H1 (cell line): ENCODE data around the gene TRPV6. TPM values are rescaled to one million over a fixed set of nuclear protein-coding genes. Genes with fewer than 3 reads are reported as not detected.
A peak's percentile ranks its signal among the peaks of the same experiment; 100 is the strongest.

Experiments used
- CTCF ChIA-PET: fragments of 300-600 bp; sonication (Branson Sonifier 250); formaldehyde crosslinking; loops from one replicate; lab custom pipeline; 2021; ENCODE audit not compliant: partially characterized antibody; lab: Charles Lee
- POLR2A ChIA-PET: fragments of 300-600 bp; sonication (Branson Sonifier 250); formaldehyde crosslinking; loops from one replicate; lab custom pipeline; 2021; ENCODE audit warnings: inconsistent platforms; ENCODE audit not compliant: partially characterized antibody; lab: Charles Lee
- DNase-seq, 2 experiments: peaks; one replicate each; pipeline versions ENCODE4 v3.0.0 to v3.0.0-alpha.2; 2010 to 2022; ENCODE audit warnings: low spot score in 2 of 2, low read depth in 1 of 2, mixed read lengths in 1 of 2
- FAIRE-seq: peaks from 2 replicates; lab custom pipeline; 2011; peaks lifted over from hg19 to GRCh38; lab: Jason Lieb, UNC
- H2AFZ ChIP-seq: 2 replicates; pipeline ENCODE4 v1.8.1; 2012; ENCODE audit warnings: low read length, inconsistent platforms
- H2AK5ac ChIP-seq: 2 replicates; pipeline ENCODE4 v1.6.1; 2013; ENCODE audit warnings: low read depth, low read length
- H2BK120ac ChIP-seq: replicated peaks from 2 replicates; pipeline ENCODE3; 2013; ENCODE audit warnings: low read depth, low read length, inconsistent platforms
- H2BK12ac ChIP-seq: 2 replicates; pipeline ENCODE4 v1.6.1; 2013; ENCODE audit warnings: low read depth, low read length
- H2BK15ac ChIP-seq: 2 replicates; pipeline ENCODE4 v1.6.1; 2013; ENCODE audit warnings: low read length
- H2BK20ac ChIP-seq: 2 replicates; pipeline ENCODE4 v1.6.1; 2013; ENCODE audit warnings: low read length
- H2BK5ac ChIP-seq: 2 replicates; pipeline ENCODE4 v1.6.1; 2013; ENCODE audit warnings: low read depth, low read length
- H3K14ac ChIP-seq: 2 replicates; pipeline ENCODE4 v1.6.1; 2013; ENCODE audit warnings: inconsistent platforms; ENCODE audit not compliant: insufficient read length
- H3K18ac ChIP-seq: 2 replicates; pipeline ENCODE4 v1.6.1; 2013; ENCODE audit warnings: low read length; ENCODE audit errors: extremely low read depth
- H3K23ac ChIP-seq: 2 replicates; pipeline ENCODE4 v1.6.1; 2013; ENCODE audit warnings: inconsistent platforms; ENCODE audit not compliant: insufficient read length
- H3K23me2 ChIP-seq: 2 replicates; pipeline ENCODE4 v1.6.1; 2013; ENCODE audit warnings: low read depth, low read length
- H3K27ac ChIP-seq: 2 replicates; pipeline ENCODE4 v1.6.1; 2011; ENCODE audit warnings: low read depth, low read length, inconsistent platforms
- H3K27me3 ChIP-seq, 4 experiments: replicated peaks in 1 of 4; 1 replicate in 1 of 4; 2 replicates in 3 of 4; pipeline versions ENCODE4 v1.6.1 to v1.8.1; 2011 to 2013; ENCODE audit warnings: low read length in 3 of 4, mild to moderate bottlenecking in 3 of 4, inconsistent platforms in 2 of 4, mixed read lengths in 2 of 4, moderate library complexity in 1 of 4; ENCODE audit not compliant: control insufficient read depth in 3 of 4, insufficient read depth in 3 of 4; ENCODE audit errors: extremely low read depth in 1 of 4
- H3K36me3 ChIP-seq, 4 experiments: 2 replicates each; pipeline versions ENCODE4 v1.6.1 to v1.8.1; 2011 to 2013; ENCODE audit warnings: mild to moderate bottlenecking in 4 of 4, low read length in 3 of 4, moderate library complexity in 2 of 4, control low read depth in 1 of 4, inconsistent platforms in 1 of 4; ENCODE audit not compliant: insufficient read depth in 4 of 4, control insufficient read depth in 2 of 4
- H3K4ac ChIP-seq: replicated peaks from 2 replicates; pipeline ENCODE3; 2013; ENCODE audit warnings: low read length, low read depth, mixed read lengths, inconsistent platforms; ENCODE audit not compliant: insufficient read length
- H3K4me1 ChIP-seq, 4 experiments: replicated peaks in 1 of 4; 1 replicate in 1 of 4; 2 replicates in 3 of 4; pipeline versions ENCODE4 v1.6.1 to v1.8.1; 2011 to 2013; ENCODE audit warnings: low read length in 3 of 4, inconsistent platforms in 2 of 4, mixed read lengths in 1 of 4; ENCODE audit not compliant: insufficient read depth in 4 of 4, control insufficient read depth in 3 of 4
- H3K4me2 ChIP-seq, 2 experiments: 2 replicates each; pipeline versions ENCODE4 v1.6.1 to v1.8.1; 2011 to 2013; ENCODE audit warnings: low read depth in 2 of 2, low read length in 2 of 2, control low read depth in 1 of 2, inconsistent platforms in 1 of 2, mild to moderate bottlenecking in 1 of 2; ENCODE audit not compliant: insufficient read depth in 1 of 2
- H3K4me3 ChIP-seq, 4 experiments: fragments of 200-600, 300-600 bp in 1 of 4; sonication (generic), shearing (Covaris generic), sonication (Bioruptor Twin) in 1 of 4; 2 replicates each; pipeline versions ENCODE4 v1.5.1 to v1.8.1; 2011 to 2016; ENCODE audit warnings: low read length in 4 of 4, low read depth in 3 of 4, control low read depth in 2 of 4, inconsistent platforms in 2 of 4, mild to moderate bottlenecking in 2 of 4, mixed read lengths in 1 of 4, moderate library complexity in 1 of 4; ENCODE audit not compliant: insufficient read depth in 2 of 4; ENCODE audit errors: extremely low read depth in 1 of 4
- H3K56ac ChIP-seq: replicated peaks from 2 replicates; pipeline ENCODE3; 2013; ENCODE audit warnings: low read depth, mild to moderate bottlenecking, mixed read lengths, low read length, inconsistent platforms; ENCODE audit not compliant: insufficient read length
- H3K79me1 ChIP-seq: 2 replicates; pipeline ENCODE4 v1.6.1; 2013; ENCODE audit warnings: low read depth, low read length, control low read depth
- H3K79me2 ChIP-seq, 2 experiments: 2 replicates each; pipeline versions ENCODE4 v1.6.1 to v1.8.1; 2012 to 2013; ENCODE audit warnings: low read length in 2 of 2, mild to moderate bottlenecking in 2 of 2, inconsistent platforms in 1 of 2; ENCODE audit not compliant: insufficient read depth in 2 of 2, control insufficient read depth in 1 of 2
- H3K9ac ChIP-seq, 4 experiments: replicated peaks in 1 of 4; 1 replicate in 1 of 4; 2 replicates in 3 of 4; pipeline versions ENCODE4 v1.6.1 to v1.8.1; 2011 to 2013; ENCODE audit warnings: low read depth in 3 of 4, low read length in 3 of 4, control low read depth in 2 of 4, mild to moderate bottlenecking in 2 of 4, moderate library complexity in 2 of 4, inconsistent platforms in 1 of 4; ENCODE audit errors: extremely low read depth in 1 of 4
- H3K9me3 ChIP-seq, 2 experiments: 2 replicates each; pipeline versions ENCODE4 v1.6.1 to v1.8.1; 2012 to 2013; ENCODE audit warnings: mild to moderate bottlenecking in 2 of 2, moderate library complexity in 2 of 2, control low read depth in 1 of 2, inconsistent platforms in 1 of 2, low read depth in 1 of 2, low read length in 1 of 2, mixed read lengths in 1 of 2; ENCODE audit not compliant: insufficient read depth in 2 of 2
- H4K20me1 ChIP-seq, 2 experiments: replicated peaks in 1 of 2; 2 replicates each; pipeline versions ENCODE3 to v1.8.1; 2011 to 2013; ENCODE audit warnings: inconsistent platforms in 2 of 2, low read length in 2 of 2, mild to moderate bottlenecking in 1 of 2; ENCODE audit not compliant: insufficient read depth in 2 of 2, control insufficient read depth in 1 of 2
- H4K5ac ChIP-seq: 2 replicates; pipeline ENCODE4 v1.6.1; 2013; ENCODE audit warnings: low read length, low read depth, mixed read lengths, inconsistent platforms; ENCODE audit not compliant: insufficient read length
- H4K8ac ChIP-seq: 2 replicates; pipeline ENCODE4 v1.8.0; 2013; ENCODE audit warnings: mild to moderate bottlenecking, moderate library complexity, low read length, inconsistent platforms; ENCODE audit not compliant: insufficient read depth; ENCODE audit errors: extremely low read depth
- H4K91ac ChIP-seq: replicated peaks from 2 replicates; pipeline ENCODE3; 2013; ENCODE audit warnings: low read length, mixed read lengths, inconsistent platforms; ENCODE audit not compliant: insufficient read length
- CTBP2 ChIP-seq: IDR thresholded peaks from 2 replicates; pipeline ENCODE4 v1.7.0; 2011; ENCODE audit warnings: borderline replicate concordance, mild to moderate bottlenecking, moderate library complexity, mixed read lengths, low read length; ENCODE audit not compliant: insufficient read depth, insufficient read length
- FOSL1 ChIP-seq: IDR thresholded peaks from 2 replicates; pipeline ENCODE4 v1.6.1; 2011; ENCODE audit warnings: mild to moderate bottlenecking, low read depth, low read length, moderate library complexity; ENCODE audit not compliant: insufficient read depth
- RXRA ChIP-seq: IDR thresholded peaks from 2 replicates; pipeline ENCODE4 v1.6.1; 2011; ENCODE audit warnings: low read depth, mild to moderate bottlenecking, low read length, moderate library complexity; ENCODE audit not compliant: insufficient read depth
- WGBS, 2 experiments: shearing (Covaris generic) in 1 of 2; methylation state at CpG; one replicate each; pipeline versions ENCODE4 v1.1.6 to v1.1.7; 2013 to 2015; ENCODE audit warnings: low lambda C conversion rate in 2 of 2, mixed read lengths in 2 of 2, inconsistent platforms in 1 of 2, low coverage in 1 of 2, missing lambda C conversion rate in 1 of 2; ENCODE audit not compliant: insufficient replicate concordance in 2 of 2, insufficient coverage in 1 of 2, insufficient read length in 1 of 2; ENCODE audit errors: extremely low coverage in 1 of 2, missing lambda C conversion rate in 1 of 2; 5-methylcytosine and 5-hydroxymethylcytosine counted together
- polyA plus RNA-seq, 7 experiments: library from polyadenylated mRNA; depleted of rRNA in 3 of 7; stranded (reverse) in 5 of 7; unstranded in 2 of 7; fragments of >200 nt in 5 of 7; fragments of 200-250 nt in 2 of 7; gene quantifications; 1 replicate in 5 of 7; 2 replicates in 1 of 7; 4 replicates in 1 of 7; pipeline versions ENCODE4 v1.2.1 to v1.2.3, GENCODE V29; 2011 to 2013; ENCODE audit warnings: missing spikeins in 2 of 7, mixed read lengths in 2 of 7
- total RNA-seq: library from RNA; stranded (reverse); fragmentation: NEBNext Ultra II Directional; extraction: Animal tissue kit (Norgen Biotek cat#: 25700); gene quantifications from 2 replicates; pipeline ENCODE4 v1.2.1, GENCODE V29; 2021

The TRPV6 gene
- total and polyA plus RNA-seq, 2 of the 8 experiments (the other 6 are each of a cell fraction or from before 2014, with no cell fraction given): 0.52 to 1.1 TPM

DNA sequence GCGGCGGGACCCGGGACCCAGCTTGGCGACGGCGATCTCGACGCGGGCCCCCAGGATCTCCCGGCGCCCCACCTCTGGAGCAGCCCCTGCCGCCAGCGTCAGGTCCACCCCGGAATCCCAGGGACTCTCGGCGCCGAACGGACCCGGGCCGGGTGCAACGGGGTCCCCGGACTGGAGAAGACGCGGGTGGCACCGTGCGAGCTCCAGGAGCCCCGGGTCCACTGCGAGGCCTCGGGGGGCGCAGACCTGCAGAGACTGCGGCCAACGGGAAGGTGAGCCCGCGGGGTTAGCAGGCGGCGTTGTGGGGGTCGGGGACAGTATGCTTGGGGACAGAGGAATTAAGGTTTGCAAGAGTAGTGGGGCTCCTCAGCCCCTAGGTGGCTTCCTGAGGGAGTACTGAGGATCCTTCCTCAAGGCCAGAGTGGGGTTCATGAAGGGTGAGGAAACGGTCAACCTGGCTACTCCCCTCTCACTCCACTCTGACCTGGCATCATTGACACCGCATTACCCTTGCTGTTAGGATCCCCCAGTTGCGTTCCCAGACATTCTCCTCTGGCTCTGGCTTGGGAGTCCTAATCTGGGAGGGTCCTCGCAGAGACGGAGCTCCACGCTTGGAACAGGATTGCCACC is 30.3 kb downstream of the TRPV6 start:
- H3K79me1 ChIP-seq: no peaks in the 10 kb centered on the region
- H4K91ac ChIP-seq: no peak overlapping the region
- H4K20me1 ChIP-seq: peaks cover 0 to 3% of the 10 kb centered on the region in 2 experiments
- no peak overlapping the region for H4K8ac ChIP-seq
- no peak overlapping the region for H3K23ac ChIP-seq
- H3K9me3 ChIP-seq: no peaks in the 10 kb centered on the region
- CTCF ChIA-PET: interaction anchor here (0.6 to 3.1 kb wide), 21 partner anchors 14 to 476 kb away, joined by 3 to 107 read pairs (median 5); partner anchors contain the start of gene TRPV5
- no peak overlapping the region for H3K27ac ChIP-seq
- POLR2A ChIA-PET: interaction anchor here (1.1 to 1.8 kb wide), 5 partner anchors 8 to 57 kb away, joined by 3 to 4 read pairs (median 4); no protein-coding TSS in a partner anchor
- H3K18ac ChIP-seq: no peak overlapping the region
- no peak overlapping the region for H3K4ac ChIP-seq
- H3K36me3 ChIP-seq: no peaks in the 10 kb centered on the region
- peaks cover 0 to 12% (median 6%) of the 10 kb centered on the region in 4 experiments; a peak in 4 of 7 replicates for H3K27me3 ChIP-seq
- no peak overlapping the region for H2BK15ac ChIP-seq
- no peak overlapping the region for H2BK20ac ChIP-seq
- no peaks in the 10 kb centered on the region for H3K79me2 ChIP-seq
- peak overlapping the region; percentile 46 to 97 (median 68) for H3K4me3 ChIP-seq
- peak overlapping the region; percentile 86 to 88 for H3K4me2 ChIP-seq
- DNase-seq: peak in 1 of 2 experiments; percentile 78
- WGBS, 2 experiments: 15% methylated on average over 16 of the region's 43 CpGs; no CpG with 5 or more reads in 1 of the 2 experiments
- H3K23me2 ChIP-seq: peaks cover 10% of the 10 kb centered on the region; the same call in 1 of the 2 replicates
- H2BK5ac ChIP-seq: no peak overlapping the region
- no peak overlapping the region for H3K14ac ChIP-seq
- peaks cover 0 to 12% (median 4%) of the 10 kb centered on the region in 4 experiments; a peak in 4 of 7 replicates for H3K4me1 ChIP-seq
- H2BK120ac ChIP-seq: no peak overlapping the region
- H2AFZ ChIP-seq: peak overlapping the region; percentile 49; the same call in 1 of the 2 replicates
- no peak for FAIRE-seq
- H2BK12ac ChIP-seq: peak overlapping the region; percentile 3; the same call in 1 of the 2 replicates
- peak overlapping the region in 1 of 4 experiments; percentile 35; a peak in 1 of 7 replicates for H3K9ac ChIP-seq
- no peak overlapping the region for H3K56ac ChIP-seq
- no peak overlapping the region for H4K5ac ChIP-seq
- no peak overlapping the region for H2AK5ac ChIP-seq
- TF ChIP-seq CTBP2 (no peak), RXRA (no peak), FOSL1 (no peak)
